GM21576 (cell line): ENCODE data around the gene TYK2.
"Not testable (repeated sequence)": the region's sequence is repeated elsewhere in the genome, so short reads cannot be mapped to it uniquely, and the experiment has no call there.

Experiments used
- ATAC-seq: cut with Tn5 transposase; IDR thresholded peaks from one replicate; pipeline ENCODE4 v1.9.1; 2021; ENCODE audit warnings: mild to moderate bottlenecking, moderate library complexity; ENCODE audit not compliant: unreplicated experiment

Gene TYK2

DNA sequence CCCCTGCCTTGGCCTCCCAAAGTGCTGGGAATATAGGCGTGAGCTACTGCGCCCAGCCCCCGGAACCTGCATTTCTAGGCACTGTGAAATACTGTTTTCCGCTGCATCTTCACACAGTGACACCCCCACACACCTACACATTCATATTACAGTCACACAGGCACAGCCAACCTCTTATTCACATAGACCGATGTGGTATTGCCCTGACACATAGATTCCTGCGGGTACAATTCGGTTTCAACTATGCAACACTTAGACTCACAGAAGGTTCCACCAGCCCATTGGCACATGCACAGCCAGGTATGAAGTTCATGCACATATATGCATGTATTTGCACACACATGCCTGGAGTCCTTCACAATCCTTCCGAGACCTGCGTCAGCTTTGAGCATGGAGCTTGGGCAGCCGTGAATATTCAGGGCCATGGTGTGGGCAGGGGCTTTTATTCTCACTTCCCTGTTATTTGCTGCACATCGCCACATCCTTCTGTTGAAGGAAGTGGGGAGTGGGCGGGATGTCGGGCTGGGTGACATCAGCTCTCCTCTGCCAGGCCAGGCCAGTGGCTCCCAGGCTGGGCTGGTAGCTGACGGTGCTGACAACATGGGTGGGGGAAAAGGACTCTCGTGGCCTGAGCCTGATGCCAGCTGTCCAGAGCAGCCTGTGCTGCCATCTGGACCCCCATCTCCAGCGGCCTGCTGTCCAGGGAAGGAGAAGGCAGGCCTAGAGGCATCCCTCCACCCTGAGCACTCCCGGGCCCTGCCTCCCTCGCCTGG lies 28.3 kb upstream of the TYK2 start:
- ATAC-seq, result no peak

DNA sequence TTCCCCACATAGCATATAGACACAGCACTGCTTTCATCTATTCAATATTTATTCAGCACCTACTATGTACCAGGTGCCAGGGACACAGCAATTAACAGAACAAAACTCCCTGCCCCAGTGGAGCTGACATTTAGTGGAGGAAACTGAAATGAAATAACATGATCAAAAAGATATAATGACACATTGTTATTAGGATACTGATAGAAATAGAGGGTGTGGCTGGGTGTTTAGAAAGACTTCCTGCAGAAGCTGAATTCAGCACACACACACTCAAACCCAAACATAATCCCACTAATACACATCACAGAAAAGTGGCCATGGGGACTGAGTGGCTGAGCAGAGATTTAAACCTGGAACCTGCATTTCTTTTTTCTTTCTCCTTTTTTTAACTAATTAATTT lies 26.7 kb upstream of the TYK2 start:
- ATAC-seq, result no peak

DNA sequence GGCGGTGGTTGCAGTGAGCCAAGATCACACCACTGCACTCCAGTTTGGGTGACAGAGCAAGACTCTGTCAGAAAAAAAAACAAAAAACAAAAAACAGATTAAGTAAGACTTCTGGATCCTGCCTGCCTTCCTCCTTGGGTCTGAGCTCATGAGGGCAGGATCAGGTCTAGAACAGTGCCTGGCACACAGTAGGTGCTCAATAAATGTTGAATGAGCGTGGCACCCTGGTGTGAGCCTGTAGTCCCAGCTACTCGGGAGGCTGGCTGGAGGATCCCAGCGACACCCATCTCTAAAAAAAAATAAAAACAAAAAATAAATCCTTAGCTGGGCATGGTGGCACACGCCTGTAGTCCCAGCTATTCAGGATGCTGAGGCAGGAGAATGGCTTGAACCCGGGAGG lies 25.8 kb upstream of the TYK2 start:
- no peak for ATAC-seq

DNA sequence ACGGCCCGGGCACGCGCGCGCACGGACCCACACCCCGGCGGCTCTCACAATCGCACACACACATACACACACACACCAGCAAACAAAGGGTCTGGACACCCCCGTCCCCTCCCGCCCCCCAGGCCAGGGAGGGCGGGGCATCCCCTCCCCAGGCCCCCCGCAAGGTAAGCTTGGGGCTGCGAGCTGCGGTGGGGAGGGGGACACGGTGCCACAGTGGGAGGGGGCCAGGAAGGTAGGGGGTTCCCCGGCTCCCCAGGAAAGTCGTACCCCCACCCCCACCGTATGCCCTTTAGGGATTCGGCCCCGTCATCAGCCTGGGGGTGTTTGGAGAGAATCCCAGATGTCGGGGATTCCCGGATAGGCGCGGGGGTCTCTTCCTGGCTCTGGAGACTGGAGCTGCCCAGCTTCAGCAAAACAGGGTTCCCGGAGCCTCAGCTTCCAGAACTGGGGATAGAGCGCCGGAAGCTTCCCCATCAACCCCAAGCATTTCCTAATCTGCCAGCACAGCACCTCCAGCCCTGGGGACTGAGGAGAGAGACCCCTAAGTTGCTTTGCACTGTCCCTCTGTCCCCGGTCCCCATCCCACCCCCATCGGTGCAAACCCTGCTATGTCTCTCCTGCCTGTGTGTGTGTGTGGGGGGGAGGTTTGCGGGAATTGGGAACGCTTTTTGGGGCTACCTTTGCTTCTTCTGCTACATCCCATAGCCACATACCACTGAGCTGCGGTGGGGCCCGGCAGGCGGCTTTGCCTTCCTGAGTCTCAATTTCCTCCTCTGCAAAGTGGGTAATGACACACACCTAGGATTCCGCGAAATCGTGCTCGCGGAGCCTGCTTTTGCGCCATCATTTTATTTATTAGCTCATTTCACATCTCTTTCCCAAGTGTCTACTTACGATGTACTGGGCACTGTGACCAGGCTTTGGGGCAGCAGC lies 24.8 kb upstream of the TYK2 start:
- ATAC-seq, result no peak

DNA sequence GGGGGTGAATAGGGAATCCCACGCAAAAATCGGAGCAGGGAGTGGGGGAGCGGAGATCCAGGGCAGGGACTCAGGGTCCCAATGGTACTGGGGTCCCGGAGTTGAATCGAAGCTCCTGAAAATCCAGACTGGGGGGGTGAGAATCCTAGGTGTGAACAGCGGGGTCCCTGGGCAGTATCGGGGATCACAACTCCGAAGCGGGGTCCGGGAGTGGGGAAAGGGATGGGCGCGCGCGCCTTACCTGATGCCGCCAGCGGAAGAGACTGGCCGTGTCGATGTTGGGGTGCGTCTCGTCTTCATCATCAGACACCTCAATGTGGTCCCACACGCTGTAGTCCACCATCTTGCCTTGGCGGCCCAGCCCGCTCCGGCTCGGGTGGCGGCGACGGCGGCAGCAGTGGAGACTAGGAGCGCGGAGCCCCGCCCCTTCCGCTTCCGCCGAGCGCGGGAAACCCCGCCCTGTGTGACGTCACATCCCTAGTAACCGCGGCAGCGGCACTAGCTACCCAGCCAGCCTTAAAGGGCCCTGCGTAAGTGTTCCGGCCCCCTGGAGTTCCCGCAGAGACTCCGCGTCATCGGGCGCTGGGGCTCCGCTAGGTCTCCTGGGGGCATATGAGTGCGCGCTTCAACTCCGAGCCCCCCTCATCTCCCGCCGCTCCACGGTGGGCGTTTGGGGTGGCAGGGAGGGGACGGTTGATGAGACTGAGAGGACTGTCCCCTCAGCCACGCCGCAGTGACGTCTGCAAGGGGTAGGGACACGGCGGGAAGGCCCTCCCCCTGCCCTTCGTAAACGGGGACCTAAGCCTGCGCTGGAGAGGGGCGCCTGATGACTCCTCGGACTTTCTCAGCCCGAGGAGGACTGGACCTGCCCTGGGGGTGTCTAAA lies 23.0 kb upstream of the TYK2 start, which contains the start of gene CDC37:
Gene CDC37, minus strand, starts transcription at position 406 of the 885 bp plus-strand sequence. Its CDS starts 63 bp downstream, at position 343.
- peak; percentile 67 for ATAC-seq

DNA sequence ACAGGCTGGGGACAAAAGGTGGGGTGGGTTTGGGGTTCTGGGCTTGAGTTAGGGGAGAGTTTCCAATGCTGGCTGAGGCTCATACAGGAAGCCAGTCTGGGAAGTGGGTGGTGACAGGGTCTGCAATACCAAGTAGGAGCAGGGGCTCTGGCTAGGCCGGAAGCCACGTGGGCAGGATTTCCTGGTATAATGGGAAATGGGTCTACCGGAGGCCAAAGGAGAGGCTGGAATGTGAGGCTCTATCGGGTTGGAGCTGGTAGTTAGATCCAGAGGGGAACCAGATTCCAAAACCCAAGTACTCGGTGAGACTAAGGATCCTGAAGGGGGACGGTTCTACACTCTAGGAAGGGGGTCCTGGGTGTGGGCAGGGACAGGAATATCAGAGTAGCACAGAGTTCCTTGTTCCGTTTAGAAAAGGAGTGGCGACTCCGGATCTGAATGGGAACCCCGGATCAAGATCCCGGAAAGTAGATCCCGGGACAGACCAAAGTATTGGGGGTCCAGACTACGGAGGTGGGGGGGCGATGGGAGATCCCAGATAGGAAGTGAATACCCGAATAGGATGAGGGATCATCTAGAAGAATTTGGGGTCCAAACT lies 22.2 kb upstream of the TYK2 start:
- ATAC-seq, result no peak

DNA sequence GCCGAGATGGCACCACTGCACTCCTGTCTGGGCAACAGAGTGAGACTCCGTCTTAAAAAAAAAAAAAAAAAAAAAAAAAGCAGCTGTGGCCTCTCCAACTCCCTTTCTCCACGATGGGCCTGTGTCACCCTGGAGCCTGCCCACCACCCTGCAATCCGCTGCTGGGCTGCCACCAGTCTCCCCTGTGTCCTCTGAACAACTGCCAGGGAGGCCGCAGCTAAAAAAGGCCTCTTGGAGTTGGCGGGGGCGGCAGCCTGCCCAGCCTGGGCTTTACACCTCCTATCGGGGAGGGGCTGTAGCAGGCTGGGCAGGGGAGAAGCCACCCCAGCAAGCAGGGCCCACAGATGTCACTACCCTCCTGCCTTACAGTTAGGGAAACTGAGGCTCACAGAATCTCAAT lies 19.5 kb upstream of the TYK2 start:
- no peak for ATAC-seq

DNA sequence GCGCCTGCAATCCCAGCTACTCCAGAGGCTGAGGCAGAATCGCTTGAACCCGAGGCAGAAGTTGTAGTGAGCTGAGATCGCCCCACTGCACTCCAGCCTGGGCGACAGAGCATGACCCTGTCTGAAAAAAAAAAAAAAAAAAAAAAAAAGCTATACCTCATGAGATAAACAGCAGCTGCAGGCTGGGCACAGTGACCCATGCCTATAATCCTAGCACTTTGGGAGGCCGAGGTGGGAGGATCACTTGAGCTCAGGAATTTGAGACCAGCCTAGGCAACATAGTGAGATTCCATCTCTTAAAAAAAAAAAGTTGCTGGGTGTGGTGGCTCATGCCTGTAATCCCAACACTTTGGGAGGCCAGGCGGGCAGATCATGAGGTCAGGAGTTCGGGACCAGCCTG lies 19.0 kb upstream of the TYK2 start:
- not testable (repeated sequence) for ATAC-seq

DNA sequence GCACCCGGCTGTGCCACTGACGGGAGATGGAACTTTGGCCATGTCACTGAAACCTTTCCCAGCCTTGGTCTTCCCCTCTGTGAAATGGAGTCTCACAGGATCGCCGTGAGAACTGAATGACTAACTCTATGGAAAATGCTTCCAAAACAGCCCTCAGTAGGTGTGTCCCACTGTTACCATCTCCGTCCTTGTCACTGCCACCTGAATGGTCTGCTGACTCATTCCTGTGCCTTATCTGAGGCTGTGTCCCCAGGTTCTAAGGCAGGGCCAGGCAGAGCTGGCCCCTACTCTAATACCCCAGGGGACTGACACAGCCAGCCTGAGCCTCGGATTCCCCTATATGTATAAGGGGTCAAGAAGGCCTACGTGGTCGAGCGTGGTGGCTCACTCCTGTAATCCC lies 18.4 kb upstream of the TYK2 start:
- ATAC-seq, result no peak

DNA sequence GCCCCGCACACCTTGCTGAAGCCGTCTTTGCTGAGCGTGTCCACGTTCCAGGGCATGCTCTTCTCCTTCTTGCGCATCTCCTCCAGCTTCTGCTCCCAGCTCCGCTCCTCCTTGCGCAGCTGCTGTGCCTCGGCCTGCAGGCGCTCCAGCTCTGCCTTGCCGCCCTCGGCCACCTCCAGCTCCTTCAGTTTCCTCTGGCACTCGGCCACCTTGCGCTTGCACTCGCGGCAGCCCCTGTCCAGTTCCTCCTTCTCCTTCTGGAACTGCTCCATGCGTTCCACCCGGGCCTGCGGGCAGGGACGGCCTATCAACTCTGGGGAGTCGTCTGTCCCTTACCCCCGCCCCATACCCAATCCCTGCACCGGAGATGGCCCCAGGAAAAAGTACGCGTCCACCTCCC lies 15.5 kb upstream of the TYK2 start:
- no peak for ATAC-seq

DNA sequence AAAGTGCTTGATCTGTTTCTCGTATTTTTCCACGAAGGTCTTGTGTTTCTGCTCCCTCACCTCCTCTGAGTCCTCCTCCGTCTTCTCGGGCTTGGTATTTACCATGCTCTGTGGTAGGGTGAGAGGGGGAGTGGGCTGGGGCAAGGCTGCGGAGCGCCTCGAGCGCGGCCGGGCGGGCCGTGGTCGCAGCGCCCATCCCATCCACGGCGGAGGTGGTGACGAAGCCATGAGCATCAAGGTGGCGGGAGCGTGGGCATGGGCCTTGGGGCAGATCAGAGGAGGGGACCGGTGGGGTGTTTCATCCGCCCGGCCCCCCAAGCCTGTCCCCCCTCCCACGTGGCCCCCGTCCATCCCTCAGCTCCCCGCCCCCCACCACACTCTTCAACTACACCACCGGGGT lies 15.1 kb upstream of the TYK2 start:
- ATAC-seq, result no peak

DNA sequence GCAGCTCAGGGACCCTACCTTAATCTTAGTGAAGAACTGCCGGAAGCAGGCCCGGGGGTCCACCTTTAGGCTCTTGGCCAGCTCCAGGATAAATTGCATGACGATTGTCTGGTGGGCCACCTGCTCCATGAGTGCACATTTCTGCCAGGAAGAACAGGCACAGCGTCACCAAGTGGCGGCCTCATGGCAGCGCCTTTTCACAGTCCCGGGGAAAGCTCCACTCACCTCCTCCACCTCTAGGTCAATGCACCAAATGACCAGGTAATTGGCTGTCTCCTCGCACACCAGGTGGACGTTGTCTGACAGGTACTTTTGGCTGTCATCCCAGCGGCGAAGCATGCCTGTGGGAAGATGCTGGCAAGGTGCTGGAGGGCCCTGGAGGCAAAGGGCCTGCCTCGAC lies 14.6 kb upstream of the TYK2 start:
- ATAC-seq, result no peak

DNA sequence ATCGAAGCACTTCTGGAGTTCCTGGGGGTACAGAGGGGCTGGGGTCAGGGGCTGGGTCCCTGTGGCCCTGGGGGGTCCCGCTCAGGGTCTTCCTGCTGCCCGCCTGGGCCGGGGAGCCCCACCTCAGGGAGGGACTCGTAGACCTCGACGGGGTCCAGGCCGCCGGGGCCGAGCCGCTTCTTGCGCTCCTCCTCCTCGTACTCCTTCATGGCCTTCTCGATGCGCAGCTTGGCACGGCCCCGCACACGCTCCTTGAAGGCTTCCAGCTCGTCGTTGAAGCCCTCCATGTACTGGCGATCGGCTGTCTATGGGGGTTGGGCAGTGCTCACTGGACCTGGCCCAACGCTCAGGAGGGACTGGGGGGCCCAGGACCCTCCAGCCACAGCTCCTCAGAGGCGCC lies 12.8 kb upstream of the TYK2 start:
- no peak for ATAC-seq

DNA sequence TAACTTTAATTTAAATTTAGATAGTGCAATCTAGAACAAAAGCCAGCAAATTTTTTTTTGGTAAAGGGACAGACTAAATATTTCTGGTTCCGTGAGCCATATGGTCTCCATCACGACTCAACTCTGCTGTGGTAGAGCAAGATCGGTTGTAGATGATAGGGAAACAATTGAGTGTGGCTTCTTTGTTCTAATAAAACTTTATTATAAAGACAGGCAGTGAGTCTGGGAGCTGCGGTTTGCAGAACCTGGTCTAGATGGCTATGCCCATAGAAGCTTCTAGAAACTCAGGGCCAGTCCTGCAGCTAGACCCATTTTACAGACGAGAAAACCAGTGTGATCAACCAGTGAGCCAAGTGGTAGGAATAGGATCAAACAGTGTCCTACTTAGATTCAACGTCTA lies 11.7 kb upstream of the TYK2 start:
- ATAC-seq, result no peak

DNA sequence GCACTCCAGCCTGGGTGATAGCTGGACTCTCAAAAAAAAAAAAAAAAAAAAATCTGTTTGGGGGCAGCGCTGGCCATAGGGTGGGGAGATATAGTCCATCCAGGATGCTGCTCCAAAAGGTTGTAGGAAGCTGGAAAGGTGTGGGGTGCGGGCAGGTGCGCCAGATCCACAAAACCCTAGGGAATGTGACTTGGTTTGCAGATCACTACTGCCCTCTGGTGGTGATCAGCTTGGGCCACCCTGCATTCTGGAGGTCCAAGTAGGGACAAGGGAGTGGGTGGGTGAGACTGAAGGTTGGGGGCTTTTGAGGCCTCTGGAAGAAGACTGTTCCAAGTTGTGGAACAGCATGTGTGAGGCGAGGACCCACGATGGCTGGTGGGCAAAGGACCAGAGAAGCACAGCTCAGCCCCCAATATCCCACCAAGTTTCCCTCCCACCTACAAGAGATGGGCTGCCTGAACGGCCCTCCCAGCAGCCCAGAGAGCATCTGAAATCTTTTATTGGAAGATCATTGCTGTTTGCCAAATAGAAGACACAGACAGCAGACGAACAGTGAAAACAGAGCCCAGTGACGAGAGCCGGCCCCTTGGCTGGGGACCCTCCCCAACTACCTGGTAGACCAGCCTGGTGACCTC lies 10.4 kb upstream of the TYK2 start:
- no peak for ATAC-seq

DNA sequence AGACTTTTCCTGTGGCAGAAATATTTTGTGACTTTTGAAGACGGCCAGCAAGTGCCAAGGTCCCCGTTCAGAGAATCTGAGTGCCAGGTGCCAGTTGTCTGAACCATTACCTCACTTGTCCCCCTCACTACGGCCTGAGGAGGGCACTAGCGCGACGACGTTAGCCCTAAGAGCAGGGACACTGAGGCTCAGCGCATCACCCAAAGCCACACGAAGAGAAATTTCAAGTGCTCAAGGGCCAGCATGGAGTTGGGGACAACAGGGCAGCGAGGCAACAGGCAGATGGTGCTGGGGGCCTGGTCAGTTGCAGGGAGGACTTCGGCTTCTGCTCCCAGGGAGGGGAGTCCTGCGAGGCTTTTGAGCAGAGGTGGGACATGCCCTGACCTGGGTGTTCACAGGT lies 9.5 kb upstream of the TYK2 start:
- ATAC-seq, result no peak

DNA sequence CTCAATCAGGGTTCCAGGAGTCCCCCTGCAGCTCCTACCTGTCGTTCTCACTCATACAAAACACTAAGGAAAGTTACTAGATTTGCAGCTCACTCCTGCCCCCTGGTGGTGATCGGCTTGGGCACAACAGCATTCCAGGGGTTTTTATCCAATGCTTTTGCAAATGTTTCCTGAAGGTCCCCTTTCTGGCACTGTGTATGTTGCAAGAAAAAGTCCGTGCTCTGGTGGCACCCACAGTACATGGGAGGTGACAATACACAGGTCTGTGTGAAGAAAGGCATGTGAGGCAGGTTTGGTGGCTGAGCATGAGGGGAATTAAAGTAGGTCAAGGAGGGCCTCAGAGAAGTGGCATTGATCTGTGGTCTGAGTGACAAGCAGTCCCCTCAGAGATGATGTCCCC lies 8.6 kb upstream of the TYK2 start:
- ATAC-seq, result no peak

DNA sequence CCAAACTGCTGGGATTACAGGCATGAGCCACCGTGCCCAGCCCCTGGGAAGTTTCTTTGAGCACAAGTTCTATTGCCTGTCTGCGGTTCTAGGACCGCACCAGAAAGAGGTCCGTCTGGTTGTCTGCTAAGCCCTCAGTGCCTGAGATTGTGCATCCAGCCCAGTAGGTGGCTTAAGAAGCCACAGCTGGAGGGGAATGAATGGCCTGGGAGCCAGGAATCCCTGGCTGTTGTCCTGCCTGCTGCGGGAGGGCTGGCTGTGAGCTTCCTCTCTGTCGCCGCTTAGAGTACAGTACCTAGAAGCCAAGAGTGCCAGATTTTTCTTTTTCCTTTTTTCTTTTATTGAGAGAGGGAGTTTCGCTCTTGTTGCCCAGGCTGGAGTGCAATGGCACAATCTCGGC lies 4.2 kb upstream of the TYK2 start:
- no peak for ATAC-seq

DNA sequence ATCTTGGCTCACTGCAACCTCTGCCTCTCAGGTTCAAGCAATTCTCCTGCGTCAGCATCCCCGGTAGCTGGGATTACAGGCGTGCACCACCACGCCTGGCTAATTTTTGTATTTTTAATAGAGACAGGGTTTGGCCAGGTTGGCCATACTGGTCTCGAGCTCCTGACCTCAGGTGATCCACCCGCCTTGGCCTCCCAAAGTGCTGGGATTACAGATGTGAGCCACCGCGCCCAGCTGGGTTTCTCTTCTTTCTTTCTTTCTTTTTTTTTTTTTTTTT lies 2.8 kb upstream of the TYK2 start:
- ATAC-seq, result not testable (repeated sequence)

DNA sequence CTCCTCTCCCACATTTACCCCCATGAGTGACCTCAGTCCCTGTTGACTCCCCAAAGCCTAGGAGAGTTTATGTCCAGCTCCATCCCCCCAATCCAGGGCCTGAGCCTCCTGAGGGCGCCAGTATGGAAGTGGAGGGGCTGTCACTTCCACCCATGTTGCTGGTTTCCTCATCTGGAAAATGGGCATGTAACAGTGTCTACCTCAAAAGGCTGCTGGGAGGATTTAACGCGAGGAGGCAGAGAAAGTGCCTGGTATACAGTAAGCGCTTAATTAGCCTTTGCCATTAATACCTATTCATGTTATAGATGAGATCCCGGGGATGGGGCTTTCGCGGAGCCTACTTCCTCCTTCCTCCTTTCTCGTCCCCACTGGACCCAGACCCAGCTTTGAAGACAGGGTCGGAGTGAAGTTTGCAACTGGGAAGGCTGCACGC lies 476 bp downstream of the TYK2 start:
- no peak for ATAC-seq
